Right forelimb (tissue), 1 donor: ENCODE measurements around the gene UBXN1.
A peak's percentile ranks its signal among the peaks of the same experiment; 100 is the strongest.

Experiments used
- DNase-seq: peaks from one replicate; pipeline ENCODE4 v3.0.0-alpha.2; 2018

Gene UBXN1

GRCh38 chr11:62678770-62679696, at the start of gene UBXN1:
TSS of gene UBXN1 (minus strand) at chr11:62679073. CDS start at chr11:62678923, 150 bp downstream.
- DNase-seq = peak; percentile 96

- DNase-seq = peak; percentile 92
Observed at GRCh38 chr11:62728171-62728988, 49.5 kb upstream of the UBXN1 start, which contains the start of gene TTC9C. TSS of gene TTC9C (plus strand) at chr11:62728486. CDS start at chr11:62728849, 363 bp downstream.

- DNase-seq = peak; percentile 91
Observed at GRCh38 chr11:62727872-62728170, 48.9 kb upstream of the UBXN1 start.

- peak; percentile 98 for DNase-seq
Observed at GRCh38 chr11:62727165-62727871, 48.4 kb upstream of the UBXN1 start, which contains the start of gene HNRNPUL2. TSS of gene HNRNPUL2 (minus strand) at chr11:62727457. CDS start at chr11:62727156, 301 bp downstream.

- no peak for DNase-seq
Observed at GRCh38 chr11:62726915-62727164, 48.0 kb upstream of the UBXN1 start.

- no peak for DNase-seq
Observed at GRCh38 chr11:62726156-62726914, 47.5 kb upstream of the UBXN1 start.

- DNase-seq = no peak
Observed at GRCh38 chr11:62725646-62726045, 46.8 kb upstream of the UBXN1 start.

- DNase-seq = no peak
Observed at GRCh38 chr11:62724171-62724570, 45.3 kb upstream of the UBXN1 start.

GRCh38 chr11:62721994-62722393, 43.1 kb upstream of the UBXN1 start:
- DNase-seq = no peak

- DNase-seq = no peak
Observed at GRCh38 chr11:62719302-62719978, 40.6 kb upstream of the UBXN1 start.

- DNase-seq = no peak
Observed at GRCh38 chr11:62716816-62717215, 37.9 kb upstream of the UBXN1 start.

- no peak for DNase-seq
Observed at GRCh38 chr11:62716206-62716605, 37.3 kb upstream of the UBXN1 start.

- no peak for DNase-seq
Observed at GRCh38 chr11:62715150-62716130, 36.6 kb upstream of the UBXN1 start.

- DNase-seq = no peak
Observed at GRCh38 chr11:62713343-62713742, 34.5 kb upstream of the UBXN1 start.

- no peak for DNase-seq
Observed at GRCh38 chr11:62712861-62713260, 34.0 kb upstream of the UBXN1 start.

GRCh38 chr11:62712276-62712812, 33.5 kb upstream of the UBXN1 start:
- no peak for DNase-seq

- no peak for DNase-seq
Observed at GRCh38 chr11:62710001-62710345, 31.1 kb upstream of the UBXN1 start.

- DNase-seq = peak; percentile 97
Observed at GRCh38 chr11:62709247-62710000, 30.6 kb upstream of the UBXN1 start.

GRCh38 chr11:62708793-62709192, 29.9 kb upstream of the UBXN1 start:
- no peak for DNase-seq

GRCh38 chr11:62708392-62708791, 29.5 kb upstream of the UBXN1 start:
- no peak for DNase-seq
